HepG2 (cell line): ENCODE measurements around the gene SULT1B1.
A peak's percentile ranks its signal among the peaks of the same experiment; 100 is the strongest.

Source experiments
- ELF4 ChIP-seq: sonication (generic); formaldehyde crosslinking; IDR thresholded peaks from 2 replicates; pipeline ENCODE4 v1.5.0; 2020; ENCODE audit warnings: missing genetic modification reagents, mild to moderate bottlenecking, moderate library complexity, borderline replicate concordance
- IRF2 ChIP-seq: IDR thresholded peaks from 2 replicates; pipeline ENCODE4 v1.6.1; 2018; ENCODE audit warnings: missing genetic modification reagents, missing compliant biosample characterization
- JUN ChIP-seq: sonication (generic); formaldehyde crosslinking; IDR thresholded peaks from 2 replicates; pipeline ENCODE4 v1.4.0; 2020; ENCODE audit warnings: mild to moderate bottlenecking, missing genetic modification reagents
- MAF1 ChIP-seq: sonication (generic); formaldehyde crosslinking; IDR thresholded peaks from 2 replicates; pipeline ENCODE4 v1.5.0; 2020; ENCODE audit warnings: missing genetic modification reagents, borderline replicate concordance
- ZNF644 ChIP-seq: IDR thresholded peaks from 2 replicates; pipeline ENCODE4 v1.6.1; 2016; ENCODE audit warnings: low read depth
- TF ChIP-seq, protein P1 (sequence below): sonication (generic); formaldehyde crosslinking; IDR thresholded peaks from 2 replicates; pipeline ENCODE4 v1.5.0; 2020; ENCODE audit warnings: missing genetic modification reagents

- TF ChIP-seq JUN (CRISPR knock-in tag) (no peak), MAF1 (no peak), IRF2 (CRISPR knock-in tag) (no peak), ELF4 (CRISPR knock-in tag) (no peak), ZNF644 (CRISPR knock-in tag) (peak; percentile 85)
- TF ChIP-seq, protein P1, sequence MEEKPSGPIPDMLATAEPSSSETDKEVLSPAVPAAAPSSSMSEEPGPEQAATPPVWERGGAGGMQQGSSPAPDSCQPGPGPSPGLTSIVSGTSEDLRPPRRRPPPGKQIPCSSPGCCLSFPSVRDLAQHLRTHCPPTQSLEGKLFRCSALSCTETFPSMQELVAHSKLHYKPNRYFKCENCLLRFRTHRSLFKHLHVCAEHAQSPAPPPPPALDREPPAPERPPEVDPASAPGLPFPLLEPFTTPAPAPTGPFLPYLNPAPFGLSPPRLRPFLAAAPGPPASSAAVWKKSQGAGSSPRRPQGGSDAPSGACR (CRISPR knock-in tag) = no peak
These were observed 5.4 kb downstream of the SULT1B1 start for GRCh38 chr4:69754926-69755580.
